B cell (primary cell): ENCODE data around the gene ST8SIA1.

ENCODE experiments used
- EZH2 ChIP-seq: IDR thresholded peaks from 2 replicates; pipeline ENCODE4 v1.6.1; 2012; ENCODE audit warnings: borderline replicate concordance, low read depth, mild to moderate bottlenecking, moderate library complexity, low read length; ENCODE audit not compliant: insufficient read depth, poor library complexity, severe bottlenecking
- TF ChIP-seq, protein P1 (sequence below): fragments of 200-600 bp; IDR thresholded peaks from one replicate; pipeline ENCODE4 v1.8.0; 2022; ENCODE audit warnings: antibody characterized with exemption, mild to moderate bottlenecking

DNA sequence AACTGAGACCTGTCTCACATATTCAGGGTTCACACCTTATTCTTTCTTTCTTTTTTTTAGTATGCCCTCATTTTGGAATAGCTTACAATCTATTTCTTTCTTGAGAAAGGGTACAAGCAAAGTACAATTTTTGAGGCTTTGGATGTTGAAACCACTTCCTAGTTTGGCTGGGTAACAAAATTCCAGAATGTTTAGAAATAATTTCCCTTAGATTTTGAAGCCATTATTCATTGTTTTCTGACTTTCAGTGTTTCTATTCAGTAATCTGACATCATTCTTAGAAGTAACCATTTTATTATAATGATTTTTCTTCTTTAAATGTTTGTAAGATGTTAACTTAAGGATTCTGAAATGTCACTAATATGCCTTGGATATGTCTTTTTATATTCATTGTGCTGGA, 28.2 kb downstream of the ST8SIA1 start:
- TF ChIP-seq, protein P1, sequence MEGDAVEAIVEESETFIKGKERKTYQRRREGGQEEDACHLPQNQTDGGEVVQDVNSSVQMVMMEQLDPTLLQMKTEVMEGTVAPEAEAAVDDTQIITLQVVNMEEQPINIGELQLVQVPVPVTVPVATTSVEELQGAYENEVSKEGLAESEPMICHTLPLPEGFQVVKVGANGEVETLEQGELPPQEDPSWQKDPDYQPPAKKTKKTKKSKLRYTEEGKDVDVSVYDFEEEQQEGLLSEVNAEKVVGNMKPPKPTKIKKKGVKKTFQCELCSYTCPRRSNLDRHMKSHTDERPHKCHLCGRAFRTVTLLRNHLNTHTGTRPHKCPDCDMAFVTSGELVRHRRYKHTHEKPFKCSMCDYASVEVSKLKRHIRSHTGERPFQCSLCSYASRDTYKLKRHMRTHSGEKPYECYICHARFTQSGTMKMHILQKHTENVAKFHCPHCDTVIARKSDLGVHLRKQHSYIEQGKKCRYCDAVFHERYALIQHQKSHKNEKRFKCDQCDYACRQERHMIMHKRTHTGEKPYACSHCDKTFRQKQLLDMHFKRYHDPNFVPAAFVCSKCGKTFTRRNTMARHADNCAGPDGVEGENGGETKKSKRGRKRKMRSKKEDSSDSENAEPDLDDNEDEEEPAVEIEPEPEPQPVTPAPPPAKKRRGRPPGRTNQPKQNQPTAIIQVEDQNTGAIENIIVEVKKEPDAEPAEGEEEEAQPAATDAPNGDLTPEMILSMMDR: no peak
- no peak for TF ChIP-seq EZH2
